Right lobe of liver (tissue), 6 donors: ENCODE measurements around the gene EBP. TPM values are rescaled to one million over a fixed set of nuclear protein-coding genes. Genes with fewer than 3 reads are reported as not detected.

Source experiments
- ATAC-seq, 4 donors: fragments of 200-7000 bp; cut with Tn5 transposase; one replicate each; pipeline ENCODE4 v1.9.1; 2020; ENCODE audit warnings: mild to moderate bottlenecking in 4 of 4, moderate library complexity in 4 of 4
- DNase-seq, 3 donors: peaks; one replicate each; pipeline ENCODE4 v3.0.0-alpha.2; 2020
- H3K27ac ChIP-seq, 3 donors: fragments of 200-600 bp; one replicate each; pipeline ENCODE4 v1.8.0; 2022
- H3K27me3 ChIP-seq, 2 donors: fragments of 200-600 bp; one replicate each; pipeline ENCODE4 v1.8.0; 2022
- H3K36me3 ChIP-seq, 4 donors: fragments of 200-600 bp; sonication (generic) in 1 of 4; one replicate each; pipeline versions ENCODE4 v1.5.1 to v1.8.0; 2017 to 2022; ENCODE audit warnings: control low read depth in 1 of 4
- H3K4me1 ChIP-seq, 4 donors: fragments of 200-600 bp; sonication (generic) in 1 of 4; one replicate each; pipeline versions ENCODE4 v1.5.1 to v1.8.0; 2017 to 2022; ENCODE audit warnings: control low read depth in 1 of 4
- H3K4me3 ChIP-seq, 3 donors: fragments of 200-600 bp; one replicate each; pipeline ENCODE4 v1.8.0; 2022
- H3K9me3 ChIP-seq, 4 donors: fragments of 200-600 bp; sonication (generic) in 1 of 4; one replicate each; pipeline versions ENCODE4 v1.5.1 to v1.8.0; 2017 to 2022; ENCODE audit warnings: control low read depth in 1 of 4
- POLR2A ChIP-seq: fragments of 450-650 bp; IDR thresholded peaks from one replicate; pipeline ENCODE4 v1.6.1; 2017; ENCODE audit warnings: antibody characterized with exemption, mild to moderate bottlenecking
- WGBS: methylation state at CpG from one replicate; pipeline ENCODE4 v1.1.6; 2018; ENCODE audit warnings: low coverage, low lambda C conversion rate; ENCODE audit not compliant: insufficient coverage; ENCODE audit errors: missing lambda C conversion rate; 5-methylcytosine and 5-hydroxymethylcytosine counted together
- intact Hi-C, 2 donors: fragments of 100-400 bp; cut with DNase I; formaldehyde crosslinking; loops; one replicate each; pipeline versions ENCODE4 v1.11.2 to v1.14.1; 2022
- total RNA-seq, 6 experiments: library from RNA; depleted of rRNA in 2 of 6; stranded (reverse); fragments of >200 nt in 2 of 6; fragmentation: NEBNext Ultra II Directional in 3 of 6; extraction: Animal tissue kit (Norgen Biotek cat#: 25700) in 3 of 6; gene quantifications; one replicate each; pipeline versions ENCODE4 v1.1.0 to v1.2.4, GENCODE V29; 2016 to 2023
- TF ChIP-seq, protein P1 (sequence below), 4 donors: fragments of 200-600 bp in 3 of 4; fragments of 450-650 bp in 1 of 4; IDR thresholded peaks; one replicate each; pipeline versions ENCODE4 v1.5.1 to v1.8.0; 2016 to 2022; ENCODE audit warnings: antibody characterized with exemption in 4 of 4, mild to moderate bottlenecking in 2 of 4
- donor health status: DM: no; HTN: yes; CAD: no.
- donor health status: DM: no; HTN: no; CAD: no.
- donor health status: DM: no; HTN: no; CAD: no.
- donor health status: DM: no; HTN: yes; CAD: no.
- donor health status: DM: no; HTN: yes; CAD: no.

The EBP gene
- total RNA-seq, 6 experiments from 2014 or later = 150 to 276 (median 225) TPM

DNA sequence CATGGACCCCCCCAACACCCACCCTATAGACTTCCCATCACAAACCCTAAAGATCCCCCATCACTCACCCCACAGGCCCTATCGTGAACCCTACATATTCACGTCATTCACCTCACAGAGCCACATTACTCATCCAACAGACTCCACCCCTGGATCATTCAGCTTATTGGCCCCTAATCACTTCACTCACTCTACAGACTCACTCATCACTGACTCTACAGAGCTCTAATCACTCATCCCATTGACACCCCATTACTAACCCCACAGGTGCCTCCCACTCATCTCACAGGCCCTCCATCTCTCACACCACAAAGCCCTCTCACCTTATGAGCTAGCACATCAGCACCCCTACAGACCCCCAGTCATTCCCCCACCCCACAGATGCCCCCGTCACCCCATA, 11.6 kb downstream of the EBP start:
- no peaks in the 10 kb centered on the region for H3K27me3 ChIP-seq
- H3K4me1 ChIP-seq = no peaks in the 10 kb centered on the region
- ATAC-seq (no peak), DNase-seq (no peak)
- no peak overlapping the region for H3K27ac ChIP-seq
- no peaks in the 10 kb centered on the region for H3K9me3 ChIP-seq
- 85% methylated on average over 3 of the region's 3 CpGs for WGBS
- no peak overlapping the region for H3K4me3 ChIP-seq
- intact Hi-C loops = no loop called here
- H3K36me3 ChIP-seq = peaks cover 0 to 2% (median 1%) of the 10 kb centered on the region in 4 donors
- TF ChIP-seq, protein P1, sequence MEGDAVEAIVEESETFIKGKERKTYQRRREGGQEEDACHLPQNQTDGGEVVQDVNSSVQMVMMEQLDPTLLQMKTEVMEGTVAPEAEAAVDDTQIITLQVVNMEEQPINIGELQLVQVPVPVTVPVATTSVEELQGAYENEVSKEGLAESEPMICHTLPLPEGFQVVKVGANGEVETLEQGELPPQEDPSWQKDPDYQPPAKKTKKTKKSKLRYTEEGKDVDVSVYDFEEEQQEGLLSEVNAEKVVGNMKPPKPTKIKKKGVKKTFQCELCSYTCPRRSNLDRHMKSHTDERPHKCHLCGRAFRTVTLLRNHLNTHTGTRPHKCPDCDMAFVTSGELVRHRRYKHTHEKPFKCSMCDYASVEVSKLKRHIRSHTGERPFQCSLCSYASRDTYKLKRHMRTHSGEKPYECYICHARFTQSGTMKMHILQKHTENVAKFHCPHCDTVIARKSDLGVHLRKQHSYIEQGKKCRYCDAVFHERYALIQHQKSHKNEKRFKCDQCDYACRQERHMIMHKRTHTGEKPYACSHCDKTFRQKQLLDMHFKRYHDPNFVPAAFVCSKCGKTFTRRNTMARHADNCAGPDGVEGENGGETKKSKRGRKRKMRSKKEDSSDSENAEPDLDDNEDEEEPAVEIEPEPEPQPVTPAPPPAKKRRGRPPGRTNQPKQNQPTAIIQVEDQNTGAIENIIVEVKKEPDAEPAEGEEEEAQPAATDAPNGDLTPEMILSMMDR (IDR thresholded peaks at IDR 0.05) = no peak
- no peak for TF ChIP-seq POLR2A

DNA sequence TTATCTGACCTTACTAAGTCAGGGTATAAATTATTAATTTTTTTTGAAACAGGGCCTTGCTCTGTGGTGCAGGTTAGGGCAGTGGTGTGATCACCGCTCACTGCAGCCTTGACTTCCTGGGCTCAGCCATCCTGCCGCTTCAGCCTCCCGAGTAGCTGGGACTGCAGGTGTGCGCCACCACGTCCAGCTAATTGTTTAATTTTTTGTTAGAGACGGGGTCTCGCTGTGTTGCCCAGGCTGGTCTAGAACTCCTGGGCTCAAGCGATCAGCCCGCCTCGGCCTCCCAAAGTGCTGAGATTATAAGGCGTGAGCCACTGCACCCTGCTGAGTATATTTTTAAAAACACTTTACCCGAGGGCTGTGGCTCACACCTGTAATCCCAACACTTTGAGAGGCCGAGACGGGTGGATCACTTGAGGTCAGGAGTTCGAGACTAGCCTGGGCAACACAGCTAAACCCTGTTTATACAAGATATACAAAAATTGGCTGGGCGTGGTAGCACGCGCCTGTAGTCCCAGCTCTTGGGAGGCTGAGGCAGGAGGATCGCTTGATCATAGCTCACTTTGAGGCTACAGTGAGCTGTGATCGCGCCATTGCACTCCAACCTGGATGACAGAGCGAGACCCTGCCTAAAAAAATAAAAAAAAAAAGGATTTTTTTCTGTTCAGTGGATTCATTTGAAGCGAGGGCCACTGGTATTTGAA, 17.2 kb downstream of the EBP start:
- TF ChIP-seq, protein P1 (IDR thresholded peaks at IDR 0.05) = no peak
- TF ChIP-seq POLR2A = no peak
- peaks cover 0 to 4% (median 0%) of the 10 kb centered on the region in 4 donors for H3K4me1 ChIP-seq
- DNase-seq = peak in 1 of 3 donors; percentile 55
- peak overlapping the region; percentile 67 to 78 (median 69) for H3K27ac ChIP-seq
- ATAC-seq = no peak
- H3K27me3 ChIP-seq = no peaks in the 10 kb centered on the region
- WGBS = 72% methylated on average over 20 of the region's 23 CpGs
- no peaks in the 10 kb centered on the region for H3K9me3 ChIP-seq
- no peak overlapping the region for H3K4me3 ChIP-seq
- H3K36me3 ChIP-seq = no peaks in the 10 kb centered on the region
- intact Hi-C loops = no loop called here

DNA sequence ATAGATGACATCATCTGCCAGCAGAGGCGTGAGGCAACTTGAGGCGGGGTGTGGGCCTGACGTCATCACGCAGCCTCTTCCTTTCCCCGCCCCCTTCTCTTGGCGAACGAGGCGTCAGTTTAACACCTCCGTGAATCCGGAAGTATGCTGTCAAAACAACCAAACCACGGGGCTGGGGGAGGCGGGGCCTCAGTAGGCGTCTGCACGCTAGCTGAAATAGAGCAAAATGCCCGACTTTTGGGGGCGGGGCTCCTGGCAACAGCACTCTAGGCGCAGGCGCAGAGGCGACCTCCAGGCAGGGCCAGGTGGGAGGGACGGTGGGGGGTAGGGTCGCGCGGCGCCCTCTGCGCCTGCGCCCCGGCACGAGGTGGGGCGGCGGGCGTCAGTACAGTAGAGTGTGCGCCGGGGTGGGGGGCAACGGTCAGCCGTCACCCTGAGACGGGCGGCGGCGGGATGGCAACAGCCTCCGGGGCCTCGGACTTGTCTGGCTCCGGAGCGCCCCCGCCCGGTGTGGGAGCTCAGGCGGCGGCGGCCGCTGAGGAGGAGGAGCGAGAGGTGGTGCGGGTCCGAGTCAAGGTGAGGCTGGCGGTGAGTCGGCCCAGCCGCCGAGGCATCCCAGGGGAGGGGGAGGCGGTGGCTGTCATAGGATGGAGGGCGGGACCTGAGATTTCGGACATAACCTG, 17.9 kb downstream of the EBP start, which contains the start of gene TBC1D25:
Gene TBC1D25, plus strand, starts transcription at position 370 of the 683 bp plus-strand sequence. Its CDS starts 84 bp downstream, at position 454.
- TF ChIP-seq POLR2A = peak; percentile 55
- TF ChIP-seq, protein P1 (IDR thresholded peaks at IDR 0.05) = peak; percentile 14 to 51 (median 26)
- intact Hi-C loops = no loop called here
- Histone ChIP-seq H3K27me3 (no peaks in the 10 kb centered on the region), H3K9me3 (no peaks in the 10 kb centered on the region), H3K36me3 (peaks cover 0 to under 1% (median 0%) of the 10 kb centered on the region in 4 donors), H3K4me1 (peaks cover 0 to 4% (median 0%) of the 10 kb centered on the region in 4 donors), H3K27ac (peak within 1 kb of the TSS; percentile 69 to 84 (median 78)), H3K4me3 (peak within 1 kb of the TSS; percentile 53 to 72 (median 69))
- ATAC-seq (peak; percentile 90 to 94 (median 92)), DNase-seq (peak; percentile 96 to 97 (median 96))
- 44% methylated on average over 28 of the region's 59 CpGs for WGBS

DNA sequence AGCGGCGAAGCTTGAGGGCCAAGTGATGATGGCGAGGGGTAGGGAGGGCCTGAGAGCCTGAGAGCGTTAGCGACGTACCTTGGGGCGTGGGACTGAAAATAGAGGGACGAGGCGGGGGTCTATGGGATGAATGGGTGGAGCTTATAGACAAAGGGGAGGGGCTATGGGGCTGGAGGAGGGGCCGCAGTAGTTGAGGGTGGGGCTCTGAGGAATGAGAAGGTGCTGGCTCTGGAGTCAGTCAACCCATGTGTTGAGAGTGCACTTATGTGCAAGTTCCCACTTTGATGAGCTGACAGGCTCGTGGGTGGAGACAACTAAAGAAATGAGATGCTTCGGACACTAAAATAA, 18.4 kb downstream of the EBP start:
- H3K4me1 ChIP-seq = peaks cover 0 to 4% (median 0%) of the 10 kb centered on the region in 4 donors
- peak overlapping the region; percentile 53 to 72 (median 69) for H3K4me3 ChIP-seq
- TF ChIP-seq, protein P1 (IDR thresholded peaks at IDR 0.05) = no peak
- TF ChIP-seq POLR2A = no peak
- intact Hi-C loops = no loop called here
- no peaks in the 10 kb centered on the region for H3K27me3 ChIP-seq
- peaks cover 0 to 5% (median 0%) of the 10 kb centered on the region in 4 donors for H3K36me3 ChIP-seq
- H3K27ac ChIP-seq = peak overlapping the region; percentile 65 to 84 (median 73)
- 34% methylated on average over 11 of the region's 12 CpGs for WGBS
- no peaks in the 10 kb centered on the region for H3K9me3 ChIP-seq
- DNase-seq (no peak), ATAC-seq (peak; percentile 47 to 65 (median 54))
